ENCODE results near the gene KLHDC8A.
A peak's percentile ranks its signal among the peaks of the same experiment; 100 is the strongest.
"Not testable (repeated sequence)": the region's sequence is repeated elsewhere in the genome, so short reads cannot be mapped to it uniquely, and the experiment has no call there.

Gene KLHDC8A

GRCh38 chr1:205356440-205357139 is at the start of gene KLHDC8A:
Gene KLHDC8A, minus strand, starts transcription at chr1:205356922. Its CDS starts 13,318 bp downstream, at chr1:205343604.
- no peak for TF ChIP-seq CTCF (conservative IDR thresholded peaks at IDR 0.05; ENCODE audit: control insufficient read depth, insufficient read depth, low read depth, low read length)
- DNase-seq (ENCODE audit: low read depth), result no peak

GRCh38 chr1:205406252-205406651 is 49.5 kb upstream of the KLHDC8A start:
- not testable (repeated sequence) for DNase-seq (ENCODE audit: low read depth)

More at GRCh38 chr1:205356440-205357139, at the start of gene KLHDC8A:
- H3K4me3 ChIP-seq (ENCODE audit: control insufficient read depth, low read depth, low read length), result no peak within 1 kb of the TSS

GRCh38 chr1:205404484-205404883 is 47.8 kb upstream of the KLHDC8A start:
- not testable (repeated sequence) for H3K4me3 ChIP-seq (ENCODE audit: control insufficient read depth, low read depth, low read length); DNase-seq (ENCODE audit: low read depth)

More at GRCh38 chr1:205406252-205406651, 49.5 kb upstream of the KLHDC8A start:
- H3K4me3 ChIP-seq (ENCODE audit: control insufficient read depth, low read depth, low read length), result not testable (repeated sequence)

- no peak for TF ChIP-seq CTCF (conservative IDR thresholded peaks at IDR 0.05; ENCODE audit: control insufficient read depth, insufficient read depth, low read depth, low read length)
- DNase-seq (ENCODE audit: low read depth), result no peak
- H3K4me3 ChIP-seq (ENCODE audit: control insufficient read depth, low read depth, low read length), result no peak overlapping the region
These were observed 41.9 kb upstream of the KLHDC8A start for GRCh38 chr1:205398586-205398985.

- peak; percentile 54 for DNase-seq (ENCODE audit: low read depth)
- no peak overlapping the region for H3K4me3 ChIP-seq (ENCODE audit: control insufficient read depth, low read depth, low read length)
- peak; percentile 81 for TF ChIP-seq CTCF (conservative IDR thresholded peaks at IDR 0.05; ENCODE audit: control insufficient read depth, insufficient read depth, low read depth, low read length)
These were observed 40.4 kb upstream of the KLHDC8A start for GRCh38 chr1:205396967-205397616.

- DNase-seq (ENCODE audit: low read depth), result no peak
- no peak overlapping the region for H3K4me3 ChIP-seq (ENCODE audit: control insufficient read depth, low read depth, low read length)
- TF ChIP-seq CTCF (conservative IDR thresholded peaks at IDR 0.05; ENCODE audit: control insufficient read depth, insufficient read depth, low read depth, low read length), result no peak
These were observed 38.9 kb upstream of the KLHDC8A start for GRCh38 chr1:205395616-205396015.

GRCh38 chr1:205392650-205393049 is 35.9 kb upstream of the KLHDC8A start:
- H3K4me3 ChIP-seq (ENCODE audit: control insufficient read depth, low read depth, low read length), result no peak overlapping the region
- no peak for DNase-seq (ENCODE audit: low read depth)
- TF ChIP-seq CTCF (conservative IDR thresholded peaks at IDR 0.05; ENCODE audit: control insufficient read depth, insufficient read depth, low read depth, low read length), result no peak
